GM21825 (cell line): ENCODE data around the gene PRKCE.

Experiments used
- ATAC-seq: cut with Tn5 transposase; IDR thresholded peaks from one replicate; pipeline ENCODE4 v1.9.1; 2021; ENCODE audit warnings: mild to moderate bottlenecking, moderate library complexity; ENCODE audit not compliant: unreplicated experiment

PRKCE gene

DNA sequence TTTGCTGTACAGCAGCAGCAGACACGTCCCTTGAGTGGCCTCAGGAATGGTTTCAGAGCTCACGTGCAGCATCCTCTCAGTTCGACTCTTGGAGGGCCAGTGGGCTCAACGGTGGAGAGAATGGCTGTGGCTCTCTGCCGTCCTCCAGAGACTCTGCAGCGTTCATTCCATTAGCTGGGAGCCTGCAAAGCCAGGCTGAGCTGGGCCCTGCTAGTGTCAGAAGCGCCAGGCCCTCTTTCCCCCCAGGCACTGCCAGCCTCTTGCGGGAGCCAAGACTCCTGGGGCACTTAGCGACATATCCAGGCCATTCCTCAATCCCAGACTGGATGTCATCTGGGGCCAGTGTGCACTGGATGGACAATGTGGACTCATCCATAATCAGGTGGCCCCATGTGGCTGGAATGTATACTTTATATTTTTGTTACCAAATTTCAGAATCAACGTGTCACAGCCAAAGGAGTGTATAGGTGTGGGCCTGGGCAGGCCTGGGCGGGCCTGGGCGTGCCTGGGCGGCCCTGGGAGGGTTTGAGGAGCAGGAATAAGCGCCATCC is 520.6 kb downstream of the PRKCE start:
- ATAC-seq: no peak

DNA sequence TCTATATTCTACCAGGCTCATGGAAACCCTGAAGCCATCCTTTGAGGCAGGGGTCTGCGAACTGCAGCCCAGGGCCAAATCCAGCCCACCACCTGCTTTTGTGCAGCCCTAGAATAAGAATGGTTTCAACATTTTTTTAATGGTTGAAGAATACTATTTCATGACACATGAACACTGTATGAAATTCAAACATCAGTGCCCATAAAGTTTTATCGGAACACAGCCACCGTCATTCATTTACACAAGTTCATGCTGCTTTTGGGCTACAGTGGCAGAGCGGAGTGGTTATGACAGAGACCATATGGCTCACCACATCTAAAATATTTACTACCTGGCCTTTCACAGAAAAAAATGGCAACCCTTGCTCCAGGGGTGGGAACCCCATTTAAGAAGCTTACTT is 521.6 kb downstream of the PRKCE start:
- no peak for ATAC-seq

DNA sequence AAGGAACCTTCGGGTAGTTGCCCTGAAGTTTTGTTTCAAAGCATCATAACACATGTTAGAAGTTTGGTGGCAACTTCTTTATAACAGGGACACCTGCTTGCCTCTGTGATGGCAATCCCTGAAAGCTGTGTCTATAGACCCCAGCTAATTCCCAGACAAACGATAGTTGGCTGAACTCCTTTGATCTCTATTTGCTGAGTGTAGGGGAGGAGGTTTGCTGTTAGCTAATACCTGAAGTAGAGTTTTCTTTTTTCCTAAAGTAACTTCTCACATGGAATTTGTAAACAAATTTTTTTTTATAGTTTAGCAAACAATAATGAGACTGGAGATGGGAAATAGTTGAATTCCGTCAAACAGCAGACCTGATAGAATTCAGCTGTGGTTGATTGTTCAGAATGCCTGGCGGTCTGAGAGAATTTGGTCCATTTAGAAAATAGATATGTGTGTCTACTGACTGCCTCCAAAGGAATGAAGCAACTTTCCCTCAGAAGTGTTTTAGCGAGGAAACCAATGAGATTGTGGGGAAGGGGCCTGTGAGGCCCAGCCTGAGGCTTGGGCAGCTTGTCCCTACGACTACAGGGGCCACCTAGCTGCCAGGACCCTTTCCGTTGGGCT is 522.3 kb downstream of the PRKCE start:
- ATAC-seq: no peak

DNA sequence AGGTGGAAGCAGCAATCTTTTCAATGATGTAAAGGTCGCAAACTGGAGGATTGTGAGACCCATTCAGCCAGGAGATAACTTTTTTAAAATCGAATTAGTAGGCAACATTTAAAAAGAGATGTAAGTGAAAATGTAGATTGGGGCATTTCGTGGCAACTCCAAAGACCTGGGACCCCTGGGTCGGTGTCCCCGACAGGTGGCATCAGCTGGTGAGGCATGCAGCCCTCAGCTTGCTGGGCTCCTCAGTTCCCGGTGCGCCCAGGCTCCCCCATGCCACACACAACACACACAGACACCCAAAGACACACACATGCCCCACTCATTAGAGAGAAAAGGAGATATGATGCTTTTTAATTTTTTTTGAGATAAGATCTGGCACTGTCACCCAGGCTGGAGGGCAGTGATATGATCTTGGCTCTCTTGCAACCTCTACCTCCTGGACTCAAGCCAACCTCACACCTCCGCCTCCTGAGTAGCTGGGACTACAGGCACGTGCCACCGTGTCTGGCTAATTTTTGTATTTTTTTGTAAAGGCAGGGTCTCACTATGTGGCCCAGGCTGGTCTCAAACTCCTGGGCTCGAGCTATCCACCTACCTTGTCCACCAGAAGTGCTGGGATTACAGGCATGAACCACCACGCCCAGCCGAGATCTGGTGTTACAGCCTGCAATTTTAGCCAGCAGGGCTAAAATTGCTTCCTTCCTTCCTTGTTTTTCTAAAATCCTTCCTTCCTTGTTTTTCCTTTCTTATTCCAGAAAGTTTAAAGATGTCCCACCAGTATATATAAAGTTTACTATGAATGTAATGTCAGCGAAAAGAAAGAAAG is 523.1 kb downstream of the PRKCE start:
- ATAC-seq: no peak

DNA sequence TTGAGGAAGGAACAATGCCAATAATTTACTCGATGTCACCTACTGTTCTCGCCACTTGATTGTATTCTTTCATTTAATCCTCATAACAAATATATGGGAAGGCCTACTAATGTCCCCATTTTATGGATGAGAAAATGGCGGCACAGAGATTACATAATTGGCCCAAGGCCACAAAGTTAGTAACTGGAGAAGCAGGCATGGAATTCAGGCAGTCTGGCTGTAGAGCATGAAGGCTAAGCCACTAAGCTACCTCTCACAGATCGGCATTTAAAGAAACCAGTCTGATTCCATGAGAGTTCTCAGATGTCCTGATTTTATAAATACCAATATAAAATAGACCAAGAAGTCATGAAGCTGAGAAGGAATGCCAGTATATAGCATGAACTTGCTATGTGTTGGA is 523.9 kb downstream of the PRKCE start:
- no peak for ATAC-seq

DNA sequence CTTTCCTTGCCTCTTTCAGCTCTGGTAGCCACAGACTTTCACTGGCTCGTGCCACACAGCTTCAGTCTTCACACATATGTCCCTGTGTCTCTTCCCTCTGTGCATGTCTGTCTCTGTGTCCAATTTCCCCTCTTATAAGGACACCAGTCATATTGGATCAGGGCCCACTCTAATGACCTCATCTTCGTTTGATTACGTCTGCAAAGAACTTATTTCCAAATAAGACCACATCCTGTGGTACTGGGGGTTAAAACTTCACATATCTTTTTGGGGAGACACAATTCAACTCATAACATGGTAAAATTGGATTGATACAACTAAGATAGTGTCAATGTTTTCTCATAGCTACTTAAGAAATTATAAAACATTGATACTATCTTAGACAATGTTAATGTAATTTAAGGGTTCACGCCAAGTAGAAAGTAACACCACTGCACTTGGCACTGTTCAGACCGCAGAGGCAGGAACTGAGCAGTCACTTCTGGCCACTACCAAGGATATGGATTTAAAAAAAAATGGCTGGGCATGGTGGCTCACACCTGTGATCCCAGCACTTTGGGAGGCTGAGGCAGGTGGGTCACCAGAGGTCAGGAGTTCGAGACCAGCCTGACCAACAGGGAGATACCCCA is 526.1 kb downstream of the PRKCE start:
- ATAC-seq: no peak

DNA sequence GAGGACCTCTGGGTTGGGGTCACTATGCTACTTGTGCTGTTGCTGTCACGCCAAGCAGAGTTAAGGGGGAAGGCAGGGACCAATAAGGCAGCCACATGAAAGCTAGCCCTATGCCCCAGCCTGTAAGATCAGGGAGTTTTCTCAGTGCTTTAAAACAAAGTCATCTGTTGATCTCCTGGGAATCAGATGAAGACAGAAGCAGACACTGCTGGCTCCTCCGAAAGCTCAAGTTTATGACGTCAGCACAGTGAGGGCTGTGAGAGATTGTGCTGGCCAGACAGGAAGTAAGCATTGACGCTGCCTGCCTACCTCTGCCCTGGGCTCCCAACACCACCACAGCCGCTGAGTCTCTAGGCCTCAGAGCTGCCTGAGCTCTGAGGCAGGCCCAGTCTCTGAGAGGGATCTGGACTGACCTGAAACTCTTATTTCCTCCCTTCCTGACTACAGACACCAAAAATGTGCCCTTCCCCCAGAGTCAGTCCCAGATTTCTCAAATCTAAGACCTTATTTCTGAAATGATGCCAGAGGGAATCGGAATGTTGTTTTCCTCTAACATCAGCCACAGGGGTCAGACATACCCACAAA is 527.7 kb downstream of the PRKCE start:
- ATAC-seq: peak; percentile 82

DNA sequence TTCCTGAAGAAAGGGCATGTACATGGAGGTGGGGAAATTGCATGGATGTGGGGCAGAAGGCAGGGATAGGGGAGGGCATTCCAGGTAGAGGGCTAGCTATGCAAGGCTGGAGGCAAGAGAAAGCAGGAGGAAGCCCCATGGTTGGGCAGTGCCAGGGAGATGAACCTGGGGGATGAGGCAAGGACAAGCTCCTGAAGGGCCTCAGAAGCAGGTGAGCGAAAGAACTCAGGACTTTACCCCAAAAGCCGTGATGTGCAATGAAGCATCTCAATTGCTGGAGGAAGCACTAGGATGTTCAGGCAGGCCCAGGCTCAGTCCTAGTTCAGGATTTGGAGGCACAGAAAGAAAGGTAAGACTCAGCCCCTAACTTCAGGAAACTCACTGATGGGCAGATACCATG is 528.7 kb downstream of the PRKCE start:
- ATAC-seq: no peak

DNA sequence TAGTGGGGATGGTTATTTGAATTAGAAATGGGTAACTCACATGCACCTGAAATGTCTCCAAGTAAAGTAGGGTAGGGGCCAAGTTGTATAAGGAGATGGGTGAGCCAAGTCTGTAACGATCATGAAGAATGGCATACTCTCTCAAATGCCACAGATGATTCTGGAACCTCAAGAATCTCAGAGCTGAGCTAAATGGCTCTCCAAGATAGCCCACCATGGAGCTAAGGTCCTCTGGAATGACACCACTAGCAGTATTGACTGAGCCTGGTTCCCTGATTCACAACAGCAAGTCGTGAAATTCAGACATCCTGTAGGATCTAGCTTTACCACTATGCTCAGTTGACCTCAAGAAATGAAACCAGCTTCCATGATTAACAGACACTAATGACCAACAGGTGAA is 529.8 kb downstream of the PRKCE start:
- ATAC-seq: no peak

DNA sequence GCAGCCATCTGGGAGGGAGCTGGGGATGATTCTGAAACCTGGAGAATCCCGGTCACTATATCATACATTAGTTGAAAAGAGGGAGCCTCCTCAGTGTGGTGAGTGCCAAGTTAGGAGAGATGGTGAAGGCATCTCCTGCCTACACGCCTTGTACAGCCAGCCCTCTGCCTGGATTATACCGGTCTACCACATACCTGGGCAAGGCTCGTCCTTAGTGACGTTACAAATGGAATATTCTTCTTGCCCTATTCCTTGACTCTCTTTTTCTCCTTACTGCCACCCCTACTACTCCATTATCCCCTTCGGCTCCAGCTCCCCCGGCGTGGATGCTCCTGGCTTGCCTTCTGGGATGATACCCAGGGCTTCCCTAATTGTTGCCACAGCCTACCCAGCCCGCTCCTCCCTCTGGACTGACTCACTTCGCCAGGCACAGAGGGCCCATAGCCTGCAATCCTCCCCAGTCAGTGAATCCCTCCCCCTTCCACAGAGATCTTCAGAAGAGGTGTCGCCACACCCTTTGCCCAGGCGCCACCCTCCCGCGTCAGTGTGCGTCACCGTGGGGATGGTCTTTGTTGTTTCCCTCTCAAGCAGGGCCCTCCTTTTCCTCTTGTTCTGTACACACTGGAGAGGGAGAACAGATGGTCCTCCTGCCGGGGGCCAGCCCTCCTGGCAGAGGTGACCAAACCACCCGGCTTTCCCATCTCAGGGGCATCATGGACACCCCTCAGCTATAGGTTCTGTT is 530.5 kb downstream of the PRKCE start:
- ATAC-seq: no peak

DNA sequence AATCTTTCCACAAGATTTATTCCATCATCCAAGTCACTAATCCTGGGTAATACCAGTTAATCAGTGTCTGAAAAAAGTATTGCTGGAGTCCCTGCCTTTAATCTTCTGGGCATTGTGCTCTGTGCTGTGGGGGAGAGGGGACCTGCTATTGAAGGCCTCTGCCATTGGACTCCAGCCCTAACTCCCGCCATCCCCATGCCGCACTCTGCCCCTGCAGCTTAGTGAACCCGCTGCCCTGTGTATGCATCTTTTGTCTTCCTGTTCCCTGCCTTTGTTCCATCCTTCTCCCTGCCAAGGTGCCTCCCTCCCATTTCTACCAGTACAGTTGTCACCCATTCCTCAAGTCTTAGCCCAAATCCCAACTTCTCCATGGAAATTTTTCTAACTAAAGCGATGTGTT is 532.0 kb downstream of the PRKCE start:
- ATAC-seq: no peak

DNA sequence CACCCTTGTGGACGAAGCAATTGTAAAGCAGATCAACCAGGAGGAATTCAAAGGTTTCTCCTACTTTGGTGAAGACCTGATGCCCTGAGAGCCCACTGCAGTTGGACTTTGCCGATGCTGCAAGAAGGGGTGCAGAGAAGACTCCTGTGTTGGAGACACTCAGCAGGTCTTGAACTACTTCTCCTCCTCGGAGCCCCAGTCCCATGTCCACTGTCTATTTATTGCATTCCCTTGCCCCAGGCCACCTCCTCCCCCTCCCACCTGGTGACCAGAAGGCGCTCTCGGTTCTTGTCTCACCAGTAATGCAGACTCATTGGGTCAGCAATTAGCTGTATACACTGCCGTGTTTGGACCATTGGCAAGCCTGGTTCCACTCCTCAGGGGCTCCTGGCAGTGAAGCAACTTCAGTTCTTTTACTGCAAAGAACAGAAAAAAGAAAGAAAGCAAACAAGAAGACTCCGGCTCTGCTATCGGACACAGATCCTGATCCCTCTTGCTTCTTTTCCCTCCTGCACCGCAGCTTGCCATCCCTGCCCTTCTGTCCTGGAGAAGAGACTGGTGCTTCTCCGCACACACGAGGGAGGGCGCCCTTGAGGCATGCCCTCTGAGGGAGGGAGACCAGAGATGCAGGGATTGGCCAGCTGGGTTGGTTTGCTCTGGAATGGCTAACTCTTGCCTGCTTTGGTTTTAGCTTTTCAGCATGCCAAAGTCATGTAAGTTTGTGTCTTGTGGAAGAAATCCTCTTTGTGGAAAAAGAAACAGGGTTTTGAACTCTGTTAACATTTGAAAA is 533.5 kb downstream of the PRKCE start:
- no peak for ATAC-seq

DNA sequence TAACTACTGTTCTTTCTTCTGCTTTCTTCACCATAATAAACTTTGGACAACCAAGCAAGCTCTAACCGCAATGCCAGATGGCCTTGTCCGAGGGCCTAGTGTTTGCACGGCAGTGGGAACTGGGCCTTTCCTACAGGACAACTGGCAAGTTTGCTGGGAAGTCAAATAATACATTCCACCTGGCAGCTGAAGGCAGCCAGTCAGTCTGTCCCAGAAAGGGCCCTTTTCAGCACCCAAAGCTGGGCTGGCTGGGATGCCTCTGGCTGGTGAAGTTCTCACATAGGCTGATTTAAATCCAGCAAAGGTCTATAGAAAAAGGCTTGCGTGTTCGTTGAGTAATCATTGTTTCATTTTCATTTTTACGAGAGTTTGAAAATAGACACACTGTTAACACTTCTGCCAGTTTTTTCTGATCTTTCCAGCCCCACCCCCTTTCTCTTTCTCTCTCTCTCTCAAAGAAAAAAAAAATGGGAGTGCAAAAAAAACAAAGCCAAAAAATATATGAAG is 535.7 kb downstream of the PRKCE start:
- ATAC-seq: peak; percentile 73

DNA sequence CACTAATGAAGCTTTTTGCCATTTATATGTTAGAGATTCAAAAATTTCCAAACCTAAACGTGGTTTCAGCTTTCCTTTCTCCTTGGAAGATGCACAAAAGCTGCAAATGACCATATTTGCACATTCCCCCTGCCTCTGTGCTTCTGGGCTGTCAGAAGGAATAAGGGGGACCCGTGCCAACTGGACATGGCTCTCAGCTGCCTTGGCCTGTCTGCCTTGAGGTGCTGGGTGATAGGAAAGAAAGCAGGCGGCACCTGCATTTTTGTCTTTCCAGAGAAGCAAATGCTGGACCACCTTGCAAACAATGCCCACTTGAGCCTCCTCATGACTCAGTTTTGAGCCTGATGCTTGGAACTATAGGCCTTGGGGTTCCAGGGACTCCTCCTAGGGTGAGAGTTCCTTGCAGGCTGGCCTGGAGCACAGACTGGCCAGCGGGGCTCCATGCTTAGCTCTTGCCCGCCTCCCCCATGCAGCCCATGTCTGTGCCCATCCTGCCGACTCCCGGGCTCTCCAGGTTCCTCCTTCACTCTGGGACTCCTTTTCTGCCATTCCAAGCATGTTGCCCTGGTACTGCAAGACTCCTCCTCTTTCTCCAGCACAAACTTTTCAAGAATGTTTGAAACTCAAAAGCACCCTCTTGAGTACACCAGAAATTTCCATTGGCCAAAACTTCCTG is 536.7 kb downstream of the PRKCE start:
- no peak for ATAC-seq

DNA sequence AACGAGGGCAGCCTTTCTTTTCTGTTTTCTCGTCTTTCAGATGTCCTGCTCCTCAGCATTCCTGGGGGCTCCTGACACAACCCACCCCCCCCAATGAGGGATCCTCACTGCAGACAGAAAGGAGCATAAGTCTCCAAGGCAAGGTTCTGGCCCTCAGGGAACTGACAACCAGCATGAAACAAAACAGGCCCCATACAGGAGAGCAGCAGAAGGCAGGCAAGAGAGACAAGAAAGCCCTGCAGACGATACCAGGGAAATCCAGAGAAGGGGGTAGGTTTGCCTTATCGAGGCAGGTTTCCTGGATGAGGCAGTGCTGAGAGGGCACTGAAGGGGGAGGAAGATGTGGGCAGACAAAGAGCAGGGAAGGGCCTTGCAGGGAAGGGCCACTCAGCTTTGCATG is 541.9 kb downstream of the PRKCE start:
- no peak for ATAC-seq

DNA sequence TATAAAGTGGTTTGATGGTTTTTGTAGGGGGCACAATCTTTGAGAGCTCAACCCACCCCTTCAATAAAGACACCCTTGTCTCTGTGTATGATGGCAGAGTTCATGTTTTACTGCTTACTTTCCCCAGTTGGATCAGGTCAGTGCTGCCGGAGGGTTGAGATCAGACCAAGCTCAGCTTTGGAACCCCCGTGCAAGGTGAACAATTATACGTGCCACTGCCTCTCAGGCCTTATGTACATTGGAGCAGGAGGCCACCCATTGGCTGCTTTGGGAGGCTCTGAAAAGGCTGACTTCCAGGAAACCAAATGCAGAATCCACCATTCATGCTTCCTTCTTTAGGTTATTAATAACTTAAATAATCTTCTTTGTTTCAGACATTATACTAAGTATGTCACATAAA is 542.4 kb downstream of the PRKCE start:
- no peak for ATAC-seq

DNA sequence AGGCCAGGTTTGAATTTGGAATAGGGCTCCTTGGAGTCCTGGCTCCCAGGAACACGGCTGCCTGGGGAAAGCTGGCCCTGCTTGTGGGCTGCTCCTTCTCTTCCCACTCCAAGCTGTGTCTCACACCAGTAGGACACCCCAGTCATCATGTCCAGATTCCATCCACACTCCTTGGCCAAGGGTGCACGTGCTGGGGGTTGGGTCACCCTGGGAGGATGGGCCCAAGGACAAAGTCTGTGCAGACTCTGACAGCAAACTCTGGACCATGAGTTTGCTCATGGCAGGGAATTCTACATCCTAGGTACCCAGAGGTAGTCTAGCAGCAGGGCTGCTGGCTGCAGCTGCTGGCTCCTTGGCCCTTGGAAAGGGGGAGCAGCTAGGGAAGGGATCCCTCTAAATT is 543.4 kb downstream of the PRKCE start:
- ATAC-seq: no peak

DNA sequence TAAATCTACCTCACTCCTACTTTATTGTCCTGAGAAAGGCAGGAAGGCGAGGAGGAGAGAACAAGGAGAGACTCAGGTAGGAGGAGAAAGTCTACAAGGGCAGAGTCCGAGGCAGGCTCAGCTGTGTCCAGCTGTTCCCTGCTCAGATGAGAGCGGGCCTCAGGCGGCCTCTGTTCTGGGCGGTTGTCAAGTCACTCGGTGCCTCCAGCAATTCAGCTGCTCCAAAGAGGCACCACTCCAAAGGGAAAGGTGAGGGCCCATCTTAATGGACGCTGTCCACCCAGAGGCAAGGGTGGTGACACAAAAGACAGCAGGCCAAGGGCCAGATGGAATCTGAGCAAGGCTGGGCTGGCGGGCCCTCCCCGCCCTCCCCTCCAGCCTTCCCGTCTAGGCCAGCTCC is 544.3 kb downstream of the PRKCE start:
- ATAC-seq: no peak

DNA sequence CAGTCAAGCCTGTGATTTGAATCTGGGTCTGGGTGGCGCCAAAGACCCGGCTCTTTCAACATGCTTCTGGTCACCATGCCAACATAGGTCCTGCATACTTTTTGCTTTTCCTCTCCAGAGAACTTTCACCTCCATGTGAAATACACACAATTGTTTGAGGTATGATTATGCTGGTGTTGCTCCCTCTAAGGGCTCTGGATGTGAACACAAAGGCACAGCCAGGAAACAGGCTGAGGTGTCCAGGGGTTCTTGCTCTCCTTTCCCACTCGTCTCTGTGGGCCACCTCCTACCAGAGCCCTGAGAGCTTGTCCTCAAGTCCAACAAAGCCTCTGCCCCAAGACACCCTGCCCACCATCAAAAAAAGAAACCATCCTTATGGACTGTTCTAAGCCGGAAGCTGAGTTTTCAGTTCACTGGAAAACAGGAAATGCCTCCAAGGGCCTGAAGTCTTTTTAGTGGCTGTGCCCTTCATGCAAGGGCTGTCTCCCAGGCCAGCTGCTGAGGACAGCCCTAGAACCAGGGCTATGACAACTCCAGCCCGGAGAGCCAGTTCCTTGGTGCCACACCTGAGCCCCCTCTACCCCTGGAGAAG is 545.5 kb downstream of the PRKCE start:
- ATAC-seq: no peak
